ENCODE data around the gene SEZ6L2.

- TF ChIP-seq CTCF (IDR thresholded peaks at IDR 0.05) = no peak
- no peak for TF ChIP-seq ZFX (IDR thresholded peaks at IDR 0.05; ENCODE audit: borderline replicate concordance)
Observed at GRCh38 chr16:29858149-29858849, 41.1 kb downstream of the SEZ6L2 start.
